Parathyroid adenoma (tissue), 2 donors: ENCODE data around the gene ALPL.
A peak's percentile ranks its signal among the peaks of the same experiment; 100 is the strongest.
"Not testable (repeated sequence)": the region's sequence is repeated elsewhere in the genome, so short reads cannot be mapped to it uniquely, and the experiment has no call there.

ENCODE experiments used
- H2AFZ ChIP-seq: fragments of 300-600 bp; sonication (generic); one replicate; pipeline ENCODE4 v1.7.0; 2017; ENCODE audit warnings: antibody characterized with exemption, mild to moderate bottlenecking
- H3K27ac ChIP-seq: fragments of 300-600 bp; sonication (generic); one replicate; pipeline ENCODE4 v1.7.0; 2017
- H3K27me3 ChIP-seq: fragments of 300-600 bp; sonication (generic); one replicate; pipeline ENCODE4 v1.7.0; 2017; ENCODE audit warnings: low read length; ENCODE audit not compliant: control insufficient read depth, insufficient read depth
- H3K36me3 ChIP-seq: fragments of 300-600 bp; sonication (generic); one replicate; pipeline ENCODE4 v1.7.0; 2017; ENCODE audit warnings: low read length; ENCODE audit not compliant: control insufficient read depth, insufficient read depth
- H3K4me1 ChIP-seq: fragments of 300-600 bp; sonication (generic); one replicate; pipeline ENCODE4 v1.7.0; 2017; ENCODE audit warnings: control low read depth
- H3K4me2 ChIP-seq: fragments of 300-600 bp; sonication (generic); one replicate; pipeline ENCODE4 v1.7.0; 2017; ENCODE audit warnings: low read length
- H3K4me3 ChIP-seq: fragments of 300-600 bp; sonication (generic); one replicate; pipeline ENCODE4 v1.7.0; 2017; ENCODE audit warnings: low read depth, low read length
- H3K79me2 ChIP-seq: fragments of 300-600 bp; sonication (generic); one replicate; pipeline ENCODE4 v1.7.0; 2017; ENCODE audit warnings: control low read depth
- H3K9ac ChIP-seq: fragments of 300-600 bp; sonication (generic); one replicate; pipeline ENCODE4 v1.7.0; 2017; ENCODE audit warnings: mild to moderate bottlenecking
- H3K9me3 ChIP-seq: fragments of 300-600 bp; sonication (generic); one replicate; pipeline ENCODE4 v1.7.0; 2017; ENCODE audit warnings: low read length; ENCODE audit not compliant: control insufficient read depth
- TF ChIP-seq, protein P1 (sequence below): fragments of 300-600 bp; sonication (generic); IDR thresholded peaks from one replicate; pipeline ENCODE4 v1.7.0; 2017; ENCODE audit warnings: antibody characterized with exemption, mild to moderate bottlenecking
- donor health status: primary hyperparathyroidism.

The ALPL gene

DNA sequence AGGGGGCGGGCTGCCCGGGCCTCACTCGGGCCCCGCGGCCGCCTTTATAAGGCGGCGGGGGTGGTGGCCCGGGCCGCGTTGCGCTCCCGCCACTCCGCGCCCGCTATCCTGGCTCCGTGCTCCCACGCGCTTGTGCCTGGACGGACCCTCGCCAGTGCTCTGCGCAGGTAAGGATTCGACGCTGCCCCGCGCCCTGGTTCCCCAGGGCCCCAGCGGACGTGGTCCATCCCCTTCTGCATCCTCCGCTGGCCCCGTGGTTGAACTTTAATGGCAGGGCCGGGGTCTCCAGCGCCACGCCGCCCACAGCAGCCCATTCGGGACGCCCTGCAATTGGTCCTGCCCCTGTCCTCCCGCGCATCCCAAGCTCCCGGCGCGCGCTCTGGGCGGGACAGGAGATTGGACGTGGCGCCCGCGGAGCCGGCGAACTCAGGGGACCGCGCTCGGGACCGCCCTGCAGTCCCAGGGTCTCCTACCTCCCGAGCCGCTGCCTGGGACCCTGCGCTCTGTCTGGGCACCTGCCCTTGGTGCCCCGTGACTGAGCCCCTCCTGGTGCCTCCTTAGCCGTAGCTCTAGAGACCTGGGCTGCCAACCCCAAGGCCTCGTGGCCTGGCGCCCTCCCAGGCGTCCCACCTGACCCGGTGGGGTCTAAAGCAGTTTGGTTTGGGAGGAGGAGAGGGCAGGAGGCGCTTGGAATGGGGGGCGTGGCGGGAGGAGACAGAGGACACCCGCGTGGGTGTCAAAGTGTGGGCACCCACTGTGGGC lies at the start of gene ALPL:
Gene ALPL (plus strand): TSS at position 73 of the 762 bp plus-strand sequence. CDS start 44,659 bp downstream, outside the sequence.
- Histone ChIP-seq H3K9ac (no peak within 1 kb of the TSS), H3K27me3 (no peaks in the 10 kb centered on the region), H3K4me2 (peak within 1 kb of the TSS; percentile 18), H3K36me3 (no peaks in the 10 kb centered on the region), H3K4me3 (no peak within 1 kb of the TSS), H3K27ac (no peak within 1 kb of the TSS), H3K4me1 (no peaks in the 10 kb centered on the region), H2AFZ (peak within 1 kb of the TSS; percentile 62), H3K79me2 (no peaks in the 10 kb centered on the region), H3K9me3 (no peaks in the 10 kb centered on the region)
- TF ChIP-seq, protein P1, sequence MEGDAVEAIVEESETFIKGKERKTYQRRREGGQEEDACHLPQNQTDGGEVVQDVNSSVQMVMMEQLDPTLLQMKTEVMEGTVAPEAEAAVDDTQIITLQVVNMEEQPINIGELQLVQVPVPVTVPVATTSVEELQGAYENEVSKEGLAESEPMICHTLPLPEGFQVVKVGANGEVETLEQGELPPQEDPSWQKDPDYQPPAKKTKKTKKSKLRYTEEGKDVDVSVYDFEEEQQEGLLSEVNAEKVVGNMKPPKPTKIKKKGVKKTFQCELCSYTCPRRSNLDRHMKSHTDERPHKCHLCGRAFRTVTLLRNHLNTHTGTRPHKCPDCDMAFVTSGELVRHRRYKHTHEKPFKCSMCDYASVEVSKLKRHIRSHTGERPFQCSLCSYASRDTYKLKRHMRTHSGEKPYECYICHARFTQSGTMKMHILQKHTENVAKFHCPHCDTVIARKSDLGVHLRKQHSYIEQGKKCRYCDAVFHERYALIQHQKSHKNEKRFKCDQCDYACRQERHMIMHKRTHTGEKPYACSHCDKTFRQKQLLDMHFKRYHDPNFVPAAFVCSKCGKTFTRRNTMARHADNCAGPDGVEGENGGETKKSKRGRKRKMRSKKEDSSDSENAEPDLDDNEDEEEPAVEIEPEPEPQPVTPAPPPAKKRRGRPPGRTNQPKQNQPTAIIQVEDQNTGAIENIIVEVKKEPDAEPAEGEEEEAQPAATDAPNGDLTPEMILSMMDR = no peak

DNA sequence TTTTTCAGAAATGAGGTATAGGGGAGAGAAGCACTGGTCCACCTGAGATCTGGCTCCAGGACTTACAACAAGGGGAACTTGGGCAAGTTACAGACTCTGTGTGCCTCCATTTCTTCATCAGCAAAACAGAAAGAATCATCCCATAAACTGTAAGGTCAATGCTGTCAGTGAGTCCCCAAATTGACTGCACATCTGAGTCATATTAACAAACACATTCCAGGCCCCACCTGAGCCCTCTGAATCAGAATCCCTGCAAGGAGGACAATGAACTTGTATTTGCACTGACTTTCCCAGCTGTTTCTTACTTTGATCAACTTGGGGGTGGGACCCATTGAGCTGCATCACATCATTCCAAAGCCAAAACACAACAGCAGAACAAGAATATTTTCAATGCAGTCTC lies 44.1 kb upstream of the ALPL start:
- H3K9ac ChIP-seq, H3K36me3 ChIP-seq, H3K4me2 ChIP-seq, H2AFZ ChIP-seq, H3K4me1 ChIP-seq, H3K4me3 ChIP-seq, H3K27ac ChIP-seq, H3K27me3 ChIP-seq, H3K9me3 ChIP-seq, H3K79me2 ChIP-seq: not testable (repeated sequence)

DNA sequence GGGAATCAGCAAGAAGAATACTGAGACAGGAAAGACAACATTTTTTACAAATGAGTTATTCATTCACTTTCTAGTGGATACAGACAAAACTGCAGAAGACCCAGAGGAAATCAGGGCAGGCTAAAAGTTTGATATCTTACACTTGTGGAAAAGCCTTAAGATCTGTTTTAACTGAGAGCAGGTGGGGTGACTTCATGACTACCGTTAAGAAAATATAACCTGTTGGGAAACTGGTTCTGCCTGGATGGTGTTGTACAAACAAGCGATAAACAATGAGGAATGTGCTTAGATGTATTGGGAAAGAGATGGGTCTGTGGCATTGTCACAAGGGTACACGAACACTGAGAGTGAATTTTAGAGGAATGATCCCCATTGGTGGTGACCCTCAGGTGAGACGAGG lies 41.3 kb upstream of the ALPL start:
- not testable (repeated sequence) for H3K4me2 ChIP-seq, H3K27ac ChIP-seq, H3K9ac ChIP-seq, H3K9me3 ChIP-seq, H3K4me1 ChIP-seq, H3K4me3 ChIP-seq, H3K27me3 ChIP-seq, H2AFZ ChIP-seq, H3K79me2 ChIP-seq, H3K36me3 ChIP-seq

DNA sequence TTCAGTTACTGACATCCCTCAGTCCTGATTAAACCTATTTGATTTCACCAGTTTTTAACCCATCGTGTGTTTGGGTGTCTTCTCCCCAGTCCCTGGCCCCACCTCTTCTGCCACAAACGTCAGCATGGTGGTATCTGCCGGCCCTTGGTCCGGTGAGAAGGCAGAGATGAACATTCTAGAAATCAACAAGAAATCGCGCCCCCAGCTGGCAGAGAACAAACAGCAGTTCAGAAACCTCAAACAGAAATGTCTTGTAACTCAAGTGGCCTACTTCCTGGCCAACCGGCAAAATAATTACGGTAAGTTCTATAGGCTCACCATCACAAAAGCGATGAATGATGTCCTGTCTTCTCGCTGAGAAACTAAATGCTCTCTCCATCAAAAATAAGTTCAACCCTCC lies 40.6 kb upstream of the ALPL start:
- H3K4me3 ChIP-seq = no peak overlapping the region
- no peak overlapping the region for H2AFZ ChIP-seq
- no peaks in the 10 kb centered on the region for H3K9me3 ChIP-seq
- no peak overlapping the region for H3K4me2 ChIP-seq
- no peaks in the 10 kb centered on the region for H3K27me3 ChIP-seq
- no peaks in the 10 kb centered on the region for H3K36me3 ChIP-seq
- H3K4me1 ChIP-seq = no peaks in the 10 kb centered on the region
- H3K27ac ChIP-seq = no peak overlapping the region
- H3K79me2 ChIP-seq = no peaks in the 10 kb centered on the region
- TF ChIP-seq, protein P1 = no peak
- no peak overlapping the region for H3K9ac ChIP-seq

DNA sequence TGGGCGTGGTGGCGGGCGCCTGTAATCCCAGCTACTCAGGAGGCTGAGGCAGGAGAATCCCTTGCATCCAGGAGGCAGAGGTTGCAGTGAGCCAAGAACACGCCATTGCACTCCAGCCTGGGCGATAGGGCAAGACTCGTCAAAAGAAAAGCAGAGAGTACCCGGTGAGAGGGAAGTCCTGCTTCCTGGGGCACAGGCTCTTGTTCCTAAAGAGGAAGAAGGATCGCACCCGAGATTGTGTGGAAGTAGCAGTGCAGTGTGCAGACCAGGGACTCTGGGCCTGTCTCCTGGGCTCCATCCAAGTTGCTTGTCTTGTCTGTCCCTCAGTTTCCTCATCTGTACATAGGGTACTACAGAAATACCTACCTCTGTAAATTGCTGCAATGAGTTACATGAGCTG lies 39.6 kb upstream of the ALPL start:
- H3K4me1 ChIP-seq = no peaks in the 10 kb centered on the region
- TF ChIP-seq, protein P1 = no peak
- H3K27me3 ChIP-seq = no peaks in the 10 kb centered on the region
- H3K9me3 ChIP-seq = no peaks in the 10 kb centered on the region
- H3K79me2 ChIP-seq = no peaks in the 10 kb centered on the region
- no peaks in the 10 kb centered on the region for H3K36me3 ChIP-seq
- no peak overlapping the region for H3K27ac ChIP-seq
- no peak overlapping the region for H2AFZ ChIP-seq
- no peak overlapping the region for H3K4me3 ChIP-seq
- H3K9ac ChIP-seq = no peak overlapping the region
- H3K4me2 ChIP-seq = no peak overlapping the region

GRCh38 chr1:21472861-21473260 lies 36.4 kb upstream of the ALPL start:
- H3K9ac ChIP-seq = no peak overlapping the region
- no peak overlapping the region for H3K4me3 ChIP-seq
- H3K4me2 ChIP-seq = no peak overlapping the region
- H3K27ac ChIP-seq = no peak overlapping the region
- no peaks in the 10 kb centered on the region for H3K36me3 ChIP-seq
- H3K79me2 ChIP-seq = no peaks in the 10 kb centered on the region
- no peaks in the 10 kb centered on the region for H3K27me3 ChIP-seq
- no peaks in the 10 kb centered on the region for H3K9me3 ChIP-seq
- no peak overlapping the region for H2AFZ ChIP-seq
- TF ChIP-seq, protein P1 = no peak
- H3K4me1 ChIP-seq = no peaks in the 10 kb centered on the region
